WTC11 (cell line): ENCODE data around the gene LTBP2. TPM values are rescaled to one million over a fixed set of nuclear protein-coding genes. Genes with fewer than 3 reads are reported as not detected.

Experiments used
- ATAC-seq: fragments of 200-7000 bp; cut with Tn5 transposase; 2 replicates; pipeline ENCODE4 v1.10.0; 2021; ENCODE audit warnings: mild to moderate bottlenecking, moderate library complexity
- CTCF ChIA-PET: fragments of 300-600 bp; sonication (Branson Sonifier 250); formaldehyde crosslinking; loops from one replicate; lab custom pipeline; 2021; ENCODE audit warnings: antibody characterized with exemption; lab: Charles Lee
- POLR2A ChIA-PET: fragments of 350-600 bp; sonication (Branson Sonifier 250); formaldehyde crosslinking; loops from one replicate; lab custom pipeline; 2021; ENCODE audit warnings: antibody characterized with exemption; lab: Charles Lee
- DNase-seq: peaks from one replicate; pipeline ENCODE4 v3.0.0; 2021; ENCODE audit warnings: low spot score
- H3K27ac Mint-ChIP-seq: 2 replicates; pipeline ENCODE4 v1.8.0; 2021; ENCODE audit warnings: mixed read lengths
- H3K27me3 Mint-ChIP-seq: 2 replicates; pipeline ENCODE4 v1.8.0; 2021; ENCODE audit warnings: low read depth, mild to moderate bottlenecking, moderate library complexity, mixed read lengths
- H3K36me3 Mint-ChIP-seq: 2 replicates; pipeline ENCODE4 v1.8.0; 2021; ENCODE audit warnings: mixed read lengths
- H3K4me1 Mint-ChIP-seq: 2 replicates; pipeline ENCODE4 v1.8.0; 2022; ENCODE audit warnings: mixed read lengths
- H3K4me3 Mint-ChIP-seq: 2 replicates; pipeline ENCODE4 v1.8.0; 2021; ENCODE audit warnings: mild to moderate bottlenecking, moderate library complexity, mixed read lengths
- H3K9me3 Mint-ChIP-seq: 2 replicates; pipeline ENCODE4 v1.8.0; 2021; ENCODE audit warnings: mixed read lengths
- AR ChIP-seq: fragments of 250-450 bp; sonication (Bioruptor Pico); IDR thresholded peaks from 2 replicates; pipeline ENCODE4 v1.9.0; 2021; ENCODE audit warnings: mild to moderate bottlenecking
- ARID4B ChIP-seq: sonication (generic); formaldehyde crosslinking; IDR thresholded peaks from 2 replicates; pipeline ENCODE4 v1.8.0; 2023; ENCODE audit warnings: missing genetic modification reagents, mild to moderate bottlenecking, borderline replicate concordance
- ATF2 ChIP-seq: sonication (generic); formaldehyde crosslinking; IDR thresholded peaks from 2 replicates; pipeline ENCODE4 v1.8.1; 2022; ENCODE audit warnings: low read depth, missing genetic modification reagents, borderline replicate concordance
- ERG ChIP-seq: fragments of 250-450 bp; sonication (Bioruptor Pico); IDR thresholded peaks from 2 replicates; pipeline ENCODE4 v1.8.0; 2021; ENCODE audit warnings: mild to moderate bottlenecking
- FOXP1 ChIP-seq: sonication (generic); formaldehyde crosslinking; IDR thresholded peaks from 2 replicates; pipeline ENCODE4 v1.8.0; 2022; ENCODE audit warnings: missing genetic modification reagents, mild to moderate bottlenecking, moderate library complexity, borderline replicate concordance
- JAZF1 ChIP-seq: fragments of 250-450 bp; sonication (Bioruptor Pico); IDR thresholded peaks from 2 replicates; pipeline ENCODE4 v1.9.0; 2021; ENCODE audit warnings: moderate library complexity, mild to moderate bottlenecking, inconsistent platforms
- NR1H2 ChIP-seq: sonication (generic); formaldehyde crosslinking; IDR thresholded peaks from 2 replicates; pipeline ENCODE4 v1.9.0; 2021; ENCODE audit warnings: mild to moderate bottlenecking, moderate library complexity, missing genetic modification reagents
- NR2C2 ChIP-seq: sonication (generic); formaldehyde crosslinking; IDR thresholded peaks from 2 replicates; pipeline ENCODE4 v1.8.0; 2022; ENCODE audit warnings: mild to moderate bottlenecking, missing genetic modification reagents
- PRRX2 ChIP-seq: fragments of 250-450 bp; sonication (Bioruptor Pico); IDR thresholded peaks from 2 replicates; pipeline ENCODE4 v1.8.0; 2021; ENCODE audit warnings: mild to moderate bottlenecking
- RORB ChIP-seq: fragments of 250-450 bp; sonication (Bioruptor Pico); IDR thresholded peaks from 2 replicates; pipeline ENCODE4 v1.9.0; 2021; ENCODE audit warnings: mild to moderate bottlenecking
- SMAD4 ChIP-seq: sonication (generic); formaldehyde crosslinking; IDR thresholded peaks from 2 replicates; pipeline ENCODE4 v1.8.0; 2022; ENCODE audit warnings: mild to moderate bottlenecking, missing genetic modification reagents
- STAT6 ChIP-seq: sonication (generic); formaldehyde crosslinking; conservative IDR thresholded peaks from 2 replicates; pipeline ENCODE4 v1.8.1; 2023; ENCODE audit warnings: mild to moderate bottlenecking, low read depth, missing genetic modification reagents, moderate library complexity
- ZNF512 ChIP-seq: sonication (generic); formaldehyde crosslinking; IDR thresholded peaks from 2 replicates; pipeline ENCODE4 v1.8.1; 2022; ENCODE audit warnings: missing genetic modification reagents, borderline replicate concordance
- total RNA-seq: library from RNA; stranded (reverse); gene quantifications from 3 replicates; pipeline ENCODE4 v1.2.3, GENCODE V29; 2021

Gene LTBP2
- total RNA-seq, 1 experiment from 2014 or later: 1.2 TPM

GRCh38 chr14:74656964-74657363, 44.9 kb upstream of the LTBP2 start (continued):
- no peak for TF ChIP-seq ARID4B (CRISPR knock-in tag)
- no peak for TF ChIP-seq FOXP1 (CRISPR knock-in tag)
- TF ChIP-seq ZNF512 (CRISPR knock-in tag): no peak
- TF ChIP-seq ERG (CRISPR knock-in tag): no peak
- no peak for TF ChIP-seq PRRX2 (CRISPR knock-in tag)
- no peak for TF ChIP-seq AR (CRISPR knock-in tag)
- no peak for TF ChIP-seq NR1H2
- no peak for TF ChIP-seq STAT6 (CRISPR knock-in tag)
- no peak for TF ChIP-seq NR2C2 (CRISPR knock-in tag)
- no peak for TF ChIP-seq JAZF1 (CRISPR knock-in tag)
- TF ChIP-seq, all 79 proteins: peak for 0

GRCh38 chr14:74655599-74656395, 43.8 kb upstream of the LTBP2 start:
- no peak for DNase-seq
- no peak for ATAC-seq
- H3K27ac Mint-ChIP-seq: no peak overlapping the region
- H3K9me3 Mint-ChIP-seq: no peaks in the 10 kb centered on the region
- ChIA-PET CTCF (interaction anchor here (1.3 kb wide), 1 partner anchor 43 kb away, joined by 4 read pairs; no protein-coding TSS in a partner anchor), POLR2A (no interaction called here)
- TF ChIP-seq ATF2 (CRISPR knock-in tag) (no peak), SMAD4 (CRISPR knock-in tag) (no peak), PRRX2 (CRISPR knock-in tag) (no peak), ERG (CRISPR knock-in tag) (no peak), RORB (no peak), STAT6 (CRISPR knock-in tag) (no peak)
- H3K4me1 Mint-ChIP-seq: no peaks in the 10 kb centered on the region
- H3K4me3 Mint-ChIP-seq: no peak overlapping the region
- H3K36me3 Mint-ChIP-seq: peaks cover under 1% of the 10 kb centered on the region; the same call in 1 of the 2 replicates
- no peaks in the 10 kb centered on the region for H3K27me3 Mint-ChIP-seq
